SU-DHL-6 (cell line): ENCODE results near the gene CPNE5.

Experiments used
- H2AFZ ChIP-seq: fragments of 200-600 bp; sonication (generic); 2 replicates; pipeline ENCODE4 v1.6.1; 2014; ENCODE audit warnings: low read depth, mild to moderate bottlenecking, moderate library complexity, mixed read lengths, antibody characterized with exemption, low read length; ENCODE audit not compliant: severe bottlenecking
- H3F3A ChIP-seq: fragments of 200-600 bp; shearing (Covaris generic); 2 replicates; pipeline ENCODE4 v1.6.0; 2016; ENCODE audit warnings: antibody characterized with exemption, mild to moderate bottlenecking; ENCODE audit not compliant: insufficient read depth
- H3K27ac ChIP-seq: fragments of 200-600 bp; sonication (generic); 2 replicates; pipeline ENCODE4 v1.5.1; 2016; ENCODE audit warnings: low read depth, mild to moderate bottlenecking, low read length, moderate library complexity, mixed read lengths
- H3K27me3 ChIP-seq: fragments of 200-600 bp; sonication (generic), shearing (Covaris generic); 2 replicates; pipeline ENCODE4 v1.6.0; 2014; ENCODE audit warnings: mild to moderate bottlenecking, low read length
- H3K36me3 ChIP-seq: fragments of 200-600 bp; sonication (generic); 2 replicates; pipeline ENCODE4 v1.6.1; 2014; ENCODE audit warnings: mild to moderate bottlenecking, low read length, mixed read lengths
- H3K4me2 ChIP-seq: fragments of 300-600, 200-600 bp; shearing (Covaris generic), sonication (generic); 2 replicates; pipeline ENCODE4 v1.6.0; 2014; ENCODE audit warnings: low read length, low read depth, mild to moderate bottlenecking; ENCODE audit not compliant: poor library complexity, severe bottlenecking
- H3K4me3 ChIP-seq: fragments of 200-600 bp; sonication (generic); 2 replicates; pipeline ENCODE4 v1.5.1; 2014; ENCODE audit warnings: antibody characterized with exemption, low read length, mild to moderate bottlenecking, mixed read lengths; ENCODE audit not compliant: insufficient read depth, poor library complexity, severe bottlenecking
- H3K79me2 ChIP-seq: fragments of 200-600 bp; sonication (generic); 2 replicates; pipeline ENCODE4 v1.6.1; 2014; ENCODE audit warnings: mild to moderate bottlenecking, low read length, moderate library complexity; ENCODE audit not compliant: insufficient read depth
- H3K9ac ChIP-seq: fragments of 200-600 bp; sonication (generic); 2 replicates; pipeline ENCODE4 v1.7.0; 2014; ENCODE audit warnings: mild to moderate bottlenecking, low read length
- H3K9me2 ChIP-seq: fragments of 200-600 bp; sonication (generic); replicated peaks from 2 replicates; pipeline ENCODE4 v1.6.1; 2014; ENCODE audit warnings: low read length; ENCODE audit not compliant: insufficient read depth
- H3K9me3 ChIP-seq: fragments of 200-600 bp; sonication (generic); 2 replicates; pipeline ENCODE4 v1.6.1; 2014; ENCODE audit warnings: low read length, mixed read lengths; ENCODE audit not compliant: insufficient read depth
- H4K20me1 ChIP-seq: fragments of 200-600 bp; sonication (generic); 2 replicates; pipeline ENCODE4 v1.6.1; 2014; ENCODE audit warnings: low read depth, mild to moderate bottlenecking, antibody characterized with exemption, low read length, moderate library complexity, mixed read lengths
- CTCF ChIP-seq: fragments of 200-600 bp; sonication (generic); IDR thresholded peaks from one replicate; pipeline ENCODE4 v1.5.1; 2017; ENCODE audit warnings: antibody characterized with exemption, mild to moderate bottlenecking, low read length, moderate library complexity; ENCODE audit not compliant: insufficient read depth, poor library complexity, severe bottlenecking
- EZH2phosphoT487 ChIP-seq: fragments of 200-600 bp; sonication (generic), shearing (Covaris generic); conservative IDR thresholded peaks from 2 replicates; pipeline ENCODE4 v1.6.1; 2018; ENCODE audit warnings: mild to moderate bottlenecking, antibody characterized with exemption, low read length, moderate library complexity, mixed read lengths

The CPNE5 gene

GRCh38 chr6:36807750-36808149 is 31.5 kb downstream of the CPNE5 start:
- no peaks in the 10 kb centered on the region for H3K9me2 ChIP-seq
- TF ChIP-seq CTCF: no peak
- TF ChIP-seq EZH2phosphoT487: no peak
- H3F3A ChIP-seq: no peaks in the 10 kb centered on the region
- no peak overlapping the region for H3K4me3 ChIP-seq
- no peaks in the 10 kb centered on the region for H4K20me1 ChIP-seq
- H3K9ac ChIP-seq: no peak overlapping the region
- no peaks in the 10 kb centered on the region for H3K27me3 ChIP-seq
- H3K79me2 ChIP-seq: no peaks in the 10 kb centered on the region
- no peak overlapping the region for H2AFZ ChIP-seq
- H3K4me2 ChIP-seq: no peak overlapping the region
- no peaks in the 10 kb centered on the region for H3K9me3 ChIP-seq
- no peaks in the 10 kb centered on the region for H3K36me3 ChIP-seq
- H3K27ac ChIP-seq: no peak overlapping the region

- H4K20me1 ChIP-seq: no peaks in the 10 kb centered on the region
- H3K4me2 ChIP-seq: no peak overlapping the region
- H2AFZ ChIP-seq: no peak overlapping the region
- H3K9ac ChIP-seq: no peak overlapping the region
- no peaks in the 10 kb centered on the region for H3F3A ChIP-seq
- H3K27ac ChIP-seq: no peak overlapping the region
- no peak overlapping the region for H3K4me3 ChIP-seq
- H3K27me3 ChIP-seq: no peaks in the 10 kb centered on the region
- no peaks in the 10 kb centered on the region for H3K36me3 ChIP-seq
- H3K9me3 ChIP-seq: no peaks in the 10 kb centered on the region
- no peaks in the 10 kb centered on the region for H3K79me2 ChIP-seq
- no peaks in the 10 kb centered on the region for H3K9me2 ChIP-seq
- TF ChIP-seq CTCF (no peak), EZH2phosphoT487 (no peak)
Measured at GRCh38 chr6:36807143-36807542, 32.1 kb downstream of the CPNE5 start.

GRCh38 chr6:36805917-36806316 is 33.3 kb downstream of the CPNE5 start:
- no peaks in the 10 kb centered on the region for H3F3A ChIP-seq
- H3K27me3 ChIP-seq: no peaks in the 10 kb centered on the region
- TF ChIP-seq EZH2phosphoT487 (no peak), CTCF (no peak)
- no peak overlapping the region for H3K9ac ChIP-seq
- H3K79me2 ChIP-seq: no peaks in the 10 kb centered on the region
- H3K27ac ChIP-seq: no peak overlapping the region
- no peak overlapping the region for H3K4me3 ChIP-seq
- no peaks in the 10 kb centered on the region for H4K20me1 ChIP-seq
- H2AFZ ChIP-seq: no peak overlapping the region
- no peak overlapping the region for H3K4me2 ChIP-seq
- no peaks in the 10 kb centered on the region for H3K9me3 ChIP-seq
- H3K36me3 ChIP-seq: no peaks in the 10 kb centered on the region
- no peaks in the 10 kb centered on the region for H3K9me2 ChIP-seq
